NB4 (cell line): ENCODE data around the gene SESTD1.

Source experiments
- CTCF ChIP-seq: IDR thresholded peaks from one replicate; pipeline ENCODE4 v1.5.1; 2012; ENCODE audit warnings: low read depth, low read length
- POLR2A ChIP-seq: IDR thresholded peaks from 2 replicates; pipeline ENCODE4 v1.6.1; 2011; ENCODE audit warnings: mild to moderate bottlenecking; ENCODE audit not compliant: insufficient read length; ENCODE audit errors: extremely low read depth

- TF ChIP-seq CTCF, result no peak
- TF ChIP-seq POLR2A, result no peak
These were observed 40.5 kb upstream of the SESTD1 start for GRCh38 chr2:179305125-179305524.
